AG04450 (cell line): ENCODE results near the gene ZDHHC9. TPM values are rescaled to one million over a fixed set of nuclear protein-coding genes. Genes with fewer than 3 reads are reported as not detected.

Source experiments
- CTCF ChIA-PET: fragments of 300-600, 350-600 bp; formaldehyde crosslinking; extraction: SDS; loops from one replicate; lab custom pipeline; 2022; ENCODE audit warnings: antibody characterized with exemption, inconsistent platforms; lab: Charles Lee
- POLR2A ChIA-PET: fragments of 350-600 bp; formaldehyde crosslinking; extraction: SDS; loops from one replicate; lab custom pipeline; 2021; ENCODE audit warnings: antibody characterized with exemption, inconsistent platforms; lab: Yijun Ruan, JAX
- DNase-seq: peaks from one replicate; pipeline ENCODE4 v3.0.0-alpha.2; 2011; ENCODE audit warnings: low read depth, low spot score
- H3K27ac ChIP-seq: one replicate; pipeline ENCODE4 v1.5.1; 2012; ENCODE audit warnings: low read depth, low read length, control low read depth
- H3K27me3 ChIP-seq: one replicate; pipeline ENCODE4 v1.6.0; 2012; ENCODE audit warnings: low read length; ENCODE audit not compliant: control insufficient read depth, insufficient read depth
- H3K4me3 ChIP-seq: 2 replicates; pipeline ENCODE4 v1.5.1; 2011; ENCODE audit warnings: mild to moderate bottlenecking, low read depth, low read length, control low read depth
- H3K9me3 ChIP-seq: 2 replicates; pipeline ENCODE4 v1.5.1; 2012; ENCODE audit warnings: low read length; ENCODE audit not compliant: control insufficient read depth, insufficient read depth
- CTCF ChIP-seq: IDR thresholded peaks from 2 replicates; pipeline ENCODE4 v1.5.1; 2011; ENCODE audit warnings: low read depth, low read length, control low read depth, inconsistent platforms
- polyA plus RNA-seq: library from polyadenylated mRNA; depleted of rRNA; stranded (reverse); fragments of >200 nt; gene quantifications from 2 replicates; pipeline ENCODE4 v1.2.3, GENCODE V29; 2011

The ZDHHC9 gene
- polyA plus RNA-seq, 1 experiment, result 46.0 TPM

GRCh38 chrX:129824620-129825019 lies 19.1 kb downstream of the ZDHHC9 start:
- POLR2A ChIA-PET, result no interaction called here
- Histone ChIP-seq H3K9me3 (no peaks in the 10 kb centered on the region), H3K4me3 (no peak overlapping the region), H3K27ac (no peak overlapping the region), H3K27me3 (no peaks in the 10 kb centered on the region)
- CTCF ChIA-PET, result interaction anchor here (1.7 kb wide), 1 partner anchor 98 kb away, joined by 4 read pairs; no protein-coding TSS in a partner anchor
- no peak for DNase-seq
- no peak for TF ChIP-seq CTCF

DNA sequence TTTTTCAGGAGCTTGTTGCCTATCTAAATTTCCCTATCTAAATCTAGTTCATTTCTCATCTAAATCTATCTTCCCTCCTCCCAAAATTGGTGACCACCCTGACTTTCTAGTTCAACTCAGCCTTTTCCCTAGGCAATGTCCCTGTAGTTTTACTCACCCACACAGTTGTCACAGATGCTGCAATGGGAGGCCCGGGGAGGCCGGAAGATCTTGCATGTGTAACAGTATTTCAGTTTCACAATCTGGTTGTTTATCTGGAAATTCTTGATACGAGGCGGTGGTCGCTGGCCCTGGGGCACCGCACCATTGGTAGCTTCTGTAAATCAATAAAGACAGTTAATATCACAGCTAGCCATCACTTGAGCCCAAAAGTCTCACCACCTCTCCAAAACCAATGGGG lies 20.2 kb downstream of the ZDHHC9 start:
- Histone ChIP-seq H3K27me3 (no peaks in the 10 kb centered on the region), H3K4me3 (no peak overlapping the region), H3K9me3 (no peaks in the 10 kb centered on the region), H3K27ac (no peak overlapping the region)
- ChIA-PET POLR2A (no interaction called here), CTCF (interaction anchor here (0.9 to 2.0 kb wide), 8 partner anchors 10 to 237 kb away, joined by 3 to 5 read pairs (median 3); no protein-coding TSS in a partner anchor)
- no peak for TF ChIP-seq CTCF
- DNase-seq, result no peak

DNA sequence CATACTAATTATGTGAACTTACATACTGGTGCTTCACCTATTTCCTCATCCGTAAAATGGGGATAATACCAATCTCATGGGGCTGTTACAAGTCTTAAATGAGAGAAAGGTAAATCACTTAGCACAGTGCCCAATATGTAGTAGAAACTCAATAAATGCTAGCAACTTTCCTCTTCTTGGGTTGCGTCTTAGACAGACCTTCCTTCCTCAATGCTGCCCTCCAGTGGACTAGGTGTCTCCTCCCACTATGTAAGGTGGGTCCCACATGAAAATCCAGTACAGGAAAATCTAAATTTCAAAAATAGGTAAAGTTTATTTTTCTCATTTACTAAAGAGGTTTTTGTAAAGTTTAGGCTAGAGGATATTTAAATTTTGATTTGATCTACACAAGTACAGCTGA lies 20.6 kb downstream of the ZDHHC9 start:
- Histone ChIP-seq H3K27ac (no peak overlapping the region), H3K9me3 (no peaks in the 10 kb centered on the region), H3K27me3 (no peaks in the 10 kb centered on the region), H3K4me3 (no peak overlapping the region)
- DNase-seq, result no peak
- POLR2A ChIA-PET, result no interaction called here
- peak; percentile 57 for TF ChIP-seq CTCF
- CTCF ChIA-PET, result interaction anchor here (0.5 to 2.0 kb wide), 8 partner anchors 10 to 238 kb away, joined by 3 to 9 read pairs (median 3); no protein-coding TSS in a partner anchor

- CTCF ChIA-PET, result no interaction called here
- Histone ChIP-seq H3K9me3 (no peaks in the 10 kb centered on the region), H3K4me3 (no peak overlapping the region), H3K27me3 (no peaks in the 10 kb centered on the region), H3K27ac (no peak overlapping the region)
- POLR2A ChIA-PET, result no interaction called here
- DNase-seq, result no peak
- TF ChIP-seq CTCF, result no peak
These were observed 25.6 kb downstream of the ZDHHC9 start for GRCh38 chrX:129818123-129818522.

GRCh38 chrX:129813662-129814368 lies 29.9 kb downstream of the ZDHHC9 start:
- TF ChIP-seq CTCF, result no peak
- no peak overlapping the region for H3K4me3 ChIP-seq
- ChIA-PET POLR2A (no interaction called here), CTCF (interaction anchor here (0.8 kb wide), 1 partner anchor 176 kb away, joined by 3 read pairs; no protein-coding TSS in a partner anchor)
- H3K9me3 ChIP-seq, result no peaks in the 10 kb centered on the region
- no peak for DNase-seq
- H3K27ac ChIP-seq, result no peak overlapping the region
- no peaks in the 10 kb centered on the region for H3K27me3 ChIP-seq
